HG03039 (cell line): ENCODE data around the gene PNLIPRP1.

ENCODE experiments used
- ATAC-seq: cut with Tn5 transposase; IDR thresholded peaks from one replicate; pipeline ENCODE4 v1.9.1; 2021; ENCODE audit warnings: mild to moderate bottlenecking, moderate library complexity; ENCODE audit not compliant: unreplicated experiment

PNLIPRP1 gene

DNA sequence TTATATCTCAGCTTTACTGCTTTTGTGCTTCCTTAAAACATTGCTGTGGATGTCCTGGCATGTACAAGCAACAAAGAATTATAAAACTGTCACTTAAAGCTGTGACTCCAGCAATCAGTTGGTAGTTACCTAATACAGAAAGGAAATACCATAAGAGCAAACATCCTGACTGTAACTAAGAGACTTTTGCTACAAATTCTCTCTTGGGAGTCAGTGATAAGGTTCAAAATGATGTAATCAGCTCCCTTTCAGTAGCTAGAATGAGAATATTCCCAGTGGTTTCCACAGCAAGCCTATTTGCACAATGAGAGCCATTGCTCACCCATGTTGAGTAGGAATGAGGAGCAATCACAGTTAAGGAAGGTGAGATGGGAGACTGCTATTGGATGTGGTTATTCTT is 7.6 kb downstream of the PNLIPRP1 start:
- ATAC-seq, result no peak

DNA sequence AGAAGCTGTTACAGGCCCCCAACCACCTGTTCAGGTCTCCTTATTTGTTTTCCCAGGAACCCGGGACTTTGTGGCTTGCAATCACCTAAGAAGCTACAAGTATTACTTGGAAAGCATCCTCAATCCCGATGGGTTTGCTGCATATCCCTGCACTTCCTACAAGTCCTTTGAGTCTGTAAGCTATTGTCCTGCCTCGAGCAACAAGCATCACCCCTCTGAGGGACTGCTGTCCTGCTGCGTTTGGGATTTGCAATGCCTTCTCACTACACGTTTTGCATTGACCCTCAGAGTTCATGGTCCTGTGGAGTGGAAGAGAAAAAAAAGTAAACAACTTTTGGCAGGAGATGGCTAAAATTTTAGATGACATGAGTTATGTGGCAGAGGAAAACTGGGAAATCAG is 9.2 kb downstream of the PNLIPRP1 start:
- ATAC-seq, result no peak

DNA sequence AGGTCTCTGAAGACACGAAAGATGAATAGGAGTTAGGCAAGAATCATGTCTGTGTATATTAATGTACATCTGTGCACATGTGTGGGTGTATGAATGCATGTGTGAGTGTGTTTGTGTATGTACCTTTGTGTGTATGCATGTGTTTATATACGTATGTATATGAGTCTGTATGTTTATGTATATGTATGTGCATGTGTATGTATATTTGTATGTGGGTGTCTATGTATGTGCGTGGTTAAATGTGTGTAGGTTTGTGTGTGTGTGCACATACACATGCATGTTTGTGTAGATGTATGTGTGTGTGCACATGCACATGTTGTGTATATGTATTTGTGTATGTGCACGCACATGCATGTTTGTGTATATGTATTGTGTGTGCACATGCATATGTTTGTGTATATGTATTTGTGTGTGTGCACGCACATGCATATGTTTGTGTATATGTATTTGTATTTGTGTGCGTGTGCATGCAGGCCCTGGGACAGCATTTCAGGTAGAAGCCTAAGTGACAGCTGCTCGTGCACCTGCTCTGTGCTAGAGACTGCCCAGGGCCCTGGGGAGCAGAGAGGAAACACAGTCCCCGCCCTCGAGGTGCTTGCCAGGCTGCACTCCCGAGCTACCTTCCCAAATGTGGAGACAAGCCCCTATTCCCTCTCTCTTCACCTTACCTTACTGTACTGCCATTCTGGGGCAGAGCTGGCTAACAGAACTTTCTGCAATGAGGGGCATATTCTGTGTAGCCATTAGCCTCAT is 12.1 kb downstream of the PNLIPRP1 start:
- ATAC-seq, result no peak

GRCh38 chr10:116606061-116606483 is 15.3 kb downstream of the PNLIPRP1 start:
- no peak for ATAC-seq

DNA sequence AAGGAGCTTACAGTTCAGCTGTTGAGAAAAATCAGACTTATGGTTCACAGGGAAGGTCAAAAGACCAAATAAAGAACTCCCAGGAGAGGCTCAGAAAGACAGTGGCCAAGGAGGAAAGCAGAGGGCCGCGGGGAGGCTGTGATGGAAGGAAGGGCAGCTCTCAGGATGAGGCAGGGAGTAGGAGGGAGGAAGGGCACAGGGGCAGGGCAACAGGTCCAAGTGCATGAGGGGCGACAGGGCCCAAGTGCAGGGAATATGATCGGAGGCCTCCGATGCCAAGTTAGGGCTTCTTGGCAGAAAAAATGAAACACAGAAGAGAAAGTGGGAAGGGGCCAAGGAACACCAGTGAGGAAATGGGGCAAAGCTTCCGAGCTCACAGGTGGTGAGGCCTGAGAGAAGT is 16.6 kb downstream of the PNLIPRP1 start:
- no peak for ATAC-seq

- ATAC-seq, result no peak
These were observed 18.2 kb downstream of the PNLIPRP1 start for GRCh38 chr10:116608686-116609594.

- ATAC-seq, result no peak
These were observed 19.8 kb downstream of the PNLIPRP1 start for GRCh38 chr10:116610443-116611152.

- no peak for ATAC-seq
These were observed 20.4 kb downstream of the PNLIPRP1 start for GRCh38 chr10:116611153-116611545.

- ATAC-seq, result no peak
These were observed 21.5 kb downstream of the PNLIPRP1 start for GRCh38 chr10:116612107-116612769.

GRCh38 chr10:116613471-116613870 is 22.7 kb downstream of the PNLIPRP1 start:
- no peak for ATAC-seq

- no peak for ATAC-seq
These were observed 24.0 kb downstream of the PNLIPRP1 start for GRCh38 chr10:116614796-116615195.

DNA sequence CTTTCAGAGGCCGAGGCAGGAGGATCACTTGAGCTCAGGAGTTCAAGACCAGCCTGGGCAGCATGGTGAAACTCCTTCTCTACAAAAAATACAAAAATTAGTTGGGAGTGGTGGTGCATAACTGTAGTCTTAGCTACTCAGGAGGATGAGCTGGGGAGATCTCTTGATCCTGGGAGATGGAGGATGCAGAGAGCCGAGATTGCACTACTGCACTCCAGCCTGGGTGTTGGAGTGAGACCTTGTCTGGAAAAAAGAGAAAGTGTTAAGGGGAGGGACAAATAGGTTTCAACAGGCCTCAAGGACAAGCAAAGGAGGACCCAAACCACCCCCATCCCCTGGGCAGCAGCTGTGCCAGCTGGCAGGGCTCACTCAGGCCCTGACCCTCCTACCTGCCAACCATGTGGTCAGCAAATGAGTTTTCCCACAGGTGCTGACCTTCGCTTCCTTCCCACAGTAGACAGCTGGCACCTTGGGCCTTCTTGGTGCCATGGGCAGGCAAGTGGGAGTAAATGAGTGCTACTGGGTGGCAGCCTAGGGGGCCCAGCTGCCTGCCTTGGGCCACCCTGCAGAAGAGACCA is 24.5 kb downstream of the PNLIPRP1 start:
- no peak for ATAC-seq

GRCh38 chr10:116620423-116621400 is 30.0 kb downstream of the PNLIPRP1 start, which contains the start of gene PNLIPRP2:
TSS of gene PNLIPRP2 (plus strand) at chr10:116620953.
- ATAC-seq, result no peak

- ATAC-seq, result no peak
These were observed 30.7 kb downstream of the PNLIPRP1 start for GRCh38 chr10:116621476-116621875.

DNA sequence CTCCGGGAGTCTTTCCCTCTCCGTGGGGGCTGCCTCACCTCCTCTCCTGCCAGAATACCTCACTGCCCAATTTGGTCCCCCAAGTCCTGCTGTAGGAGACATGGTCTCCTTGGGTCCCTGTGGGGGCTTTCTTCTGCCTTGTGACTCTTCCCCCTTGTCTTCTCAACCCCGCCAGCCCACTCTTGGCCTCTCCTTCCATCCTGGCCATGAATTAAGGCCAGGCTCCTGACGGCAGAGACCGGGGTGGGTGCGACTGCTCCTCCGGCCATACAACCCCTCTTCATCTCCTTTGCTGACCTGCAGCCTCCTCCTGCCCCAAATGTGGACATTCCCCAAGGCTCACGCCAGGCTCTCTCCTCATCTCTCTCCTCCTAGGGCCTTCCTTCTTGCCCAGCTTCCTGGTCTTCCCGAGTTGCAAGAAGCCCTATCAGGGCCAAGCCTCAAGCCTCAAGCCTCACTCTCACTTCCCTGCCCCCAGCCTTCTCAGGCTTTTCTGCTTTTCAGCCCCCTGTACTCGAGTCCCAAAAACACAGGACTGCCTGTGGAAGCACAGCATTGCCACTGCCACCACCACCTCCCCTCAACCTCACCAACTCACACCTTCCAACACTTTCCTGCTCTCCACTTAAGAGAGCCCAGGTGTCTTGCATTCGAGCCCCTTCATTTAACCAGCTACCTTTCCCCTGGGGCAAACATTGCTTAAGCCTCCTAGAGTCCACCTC is 31.3 kb downstream of the PNLIPRP1 start:
- ATAC-seq, result no peak

DNA sequence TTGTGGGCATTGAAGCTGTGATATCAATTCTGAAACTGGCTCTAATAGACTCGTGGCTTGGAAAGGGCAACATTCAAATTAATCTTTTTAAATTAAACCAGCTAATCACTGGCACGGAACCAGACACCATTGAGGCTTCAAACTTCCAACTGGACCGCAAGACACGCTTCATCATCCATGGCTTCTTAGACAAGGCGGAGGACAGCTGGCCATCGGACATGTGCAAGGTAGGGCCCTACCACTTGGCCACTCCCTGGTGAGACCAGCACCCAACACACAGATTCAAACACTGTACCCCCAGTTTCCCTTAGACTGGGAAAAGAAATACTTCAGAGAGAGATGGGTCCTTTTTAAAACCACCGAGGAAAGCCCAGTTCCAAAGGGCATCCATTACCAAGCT is 35.1 kb downstream of the PNLIPRP1 start:
- ATAC-seq, result no peak

- no peak for ATAC-seq
These were observed 36.1 kb downstream of the PNLIPRP1 start for GRCh38 chr10:116626815-116627214.

DNA sequence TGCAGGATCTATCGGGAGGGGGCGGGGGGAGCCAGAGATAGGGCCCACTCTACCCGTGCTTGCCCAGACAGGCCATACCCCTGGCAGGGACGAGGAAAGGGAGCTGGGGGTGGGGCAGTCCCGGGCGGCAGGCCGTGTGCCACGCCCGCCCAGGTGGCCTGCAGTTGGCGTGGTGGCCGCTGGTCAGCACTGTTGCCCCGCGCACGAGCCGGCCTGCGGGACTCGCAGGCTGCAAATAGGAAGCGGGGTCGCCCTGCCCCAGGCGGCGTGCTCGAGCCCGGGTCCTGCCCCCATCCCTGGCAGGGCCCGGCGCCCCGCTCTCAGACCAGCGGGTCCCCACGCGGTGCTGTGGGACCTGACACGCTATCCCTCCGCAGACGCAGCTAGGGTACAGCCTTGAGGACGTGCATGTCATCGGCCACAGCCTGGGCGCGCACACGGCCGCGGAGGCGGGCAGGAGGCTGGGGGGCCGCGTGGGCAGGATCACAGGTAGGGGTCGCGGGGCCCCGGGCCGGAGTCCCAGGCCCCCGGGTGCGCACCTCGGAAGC is 36.7 kb downstream of the PNLIPRP1 start:
- no peak for ATAC-seq
